Esophagus squamous epithelium (tissue), 5 donors: Measurements from ENCODE around the gene TRMT2A. TPM values are rescaled to one million over a fixed set of nuclear protein-coding genes. Genes with fewer than 3 reads are reported as not detected.

Experiments used
- DNase-seq: peaks from one replicate; lab custom pipeline; 2025; lab: John Stamatoyannopoulos, UW
- H3K27ac ChIP-seq, 4 donors: fragments of 200-600 bp; sonication (generic); one replicate each; pipeline ENCODE4 v1.5.1; 2016 to 2019; ENCODE audit warnings: mild to moderate bottlenecking in 1 of 4
- H3K27me3 ChIP-seq, 4 donors: fragments of 200-600 bp; sonication (generic); 1 replicate in 3 of 4; 2 replicates in 1 of 4; pipeline versions ENCODE4 v1.5.1 to v1.6.0; 2017 to 2021; ENCODE audit warnings: antibody characterized with exemption in 1 of 4
- H3K36me3 ChIP-seq, 3 donors: fragments of 200-600 bp; sonication (generic); one replicate each; pipeline ENCODE4 v1.5.1; 2016 to 2019
- H3K4me1 ChIP-seq, 3 donors: fragments of 200-600 bp; sonication (generic); one replicate each; pipeline ENCODE4 v1.5.1; 2017 to 2019
- H3K4me3 ChIP-seq, 4 donors: fragments of 200-600 bp; sonication (generic); 1 replicate in 3 of 4; 2 replicates in 1 of 4; pipeline ENCODE4 v1.5.1; 2016 to 2019; ENCODE audit warnings: mild to moderate bottlenecking in 2 of 4, moderate library complexity in 1 of 4
- H3K9me3 ChIP-seq, 3 donors: fragments of 200-600 bp; sonication (generic); one replicate each; pipeline ENCODE4 v1.5.1; 2016 to 2019
- CTCF ChIP-seq, 6 experiments: fragments of 450-650 bp in 4 of 6; fragments of 200-600 bp in 2 of 6; sonication (generic) in 2 of 6; IDR thresholded peaks; one replicate each; pipeline ENCODE4 v1.5.1; 2016 to 2019; ENCODE audit warnings: antibody characterized with exemption in 6 of 6, mild to moderate bottlenecking in 4 of 6, moderate library complexity in 4 of 6
- POLR2A ChIP-seq, 4 donors: fragments of 450-650 bp; IDR thresholded peaks; one replicate each; pipeline ENCODE4 v1.6.1; 2017; ENCODE audit warnings: antibody characterized with exemption in 4 of 4, mild to moderate bottlenecking in 4 of 4, moderate library complexity in 3 of 4
- WGBS, 2 donors: methylation state at CpG; one replicate each; pipeline ENCODE4 v1.1.5; 2018; 5-methylcytosine and 5-hydroxymethylcytosine counted together
- intact Hi-C: fragments of 100-400 bp; cut with DNase I; formaldehyde crosslinking; loops from one replicate; pipeline ENCODE4 v1.15.0; 2022
- total RNA-seq, 4 donors: library from RNA; depleted of rRNA; stranded (reverse); fragments of >200 nt; gene quantifications; one replicate each; pipeline ENCODE4 v1.1.0, GENCODE V29; 2016
- donor health status: DM: yes; HTN: yes; CAD: no.

The TRMT2A gene
- total RNA-seq, 4 donors from 2014 or later, result 30.9 to 58.6 (median 41.3) TPM

DNA sequence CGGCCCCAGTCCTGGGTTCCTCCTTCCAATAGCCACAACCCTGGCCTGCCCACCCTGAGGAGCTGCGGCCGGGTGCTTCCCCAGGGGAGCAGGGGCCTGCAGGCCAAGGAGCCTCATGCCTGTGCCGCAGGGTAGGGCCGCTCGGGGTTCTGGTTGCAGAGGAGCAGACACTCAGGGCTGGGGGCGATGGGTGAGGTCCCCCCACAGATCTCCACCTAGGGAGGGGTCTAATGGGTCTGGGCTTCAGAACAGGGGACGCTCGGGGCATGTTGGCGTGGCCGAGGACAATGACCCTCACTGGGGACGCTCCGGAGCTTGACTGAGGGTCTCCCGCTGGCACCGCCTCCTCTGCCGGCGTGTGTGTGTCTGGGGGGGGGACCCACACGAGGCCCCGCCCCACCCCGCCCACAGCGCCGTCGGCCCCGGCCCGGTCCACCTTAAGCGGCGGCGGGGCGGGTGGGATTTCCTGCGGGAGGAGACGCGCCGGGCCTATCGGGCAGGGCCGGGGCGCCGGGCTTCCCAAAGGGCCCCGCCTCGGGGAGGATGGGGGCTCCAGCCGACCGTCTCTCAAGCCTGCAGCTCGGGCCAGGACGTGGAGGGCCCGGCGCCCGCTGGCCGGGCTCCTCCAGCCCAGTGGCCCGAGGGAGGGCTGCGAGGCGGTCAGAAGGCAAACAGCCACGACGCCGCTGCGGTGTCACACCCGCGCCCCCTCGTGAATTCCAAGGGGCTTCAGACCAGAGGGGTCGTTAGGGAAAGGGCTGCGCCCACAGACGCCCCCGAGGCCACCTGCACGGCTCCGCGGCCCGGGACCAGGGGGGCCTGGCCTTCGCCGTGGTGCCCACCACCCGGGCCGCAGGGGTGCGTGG lies 13.9 kb upstream of the TRMT2A start:
- 40% methylated on average over 1 of the region's 70 CpGs; no CpG with 5 or more reads in 1 of the 2 donors for WGBS, 2 donors
- TF ChIP-seq CTCF (IDR thresholded peaks at IDR 0.05) (no peak), POLR2A (IDR thresholded peaks at IDR 0.05) (peak in 1 of 4 donors; percentile 21)
- DNase-seq, result peak; percentile 31
- H3K9me3 ChIP-seq, result no peaks in the 10 kb centered on the region
- H3K4me1 ChIP-seq, result peaks cover 23 to 51% (median 42%) of the 10 kb centered on the region in 3 donors
- peaks cover 0 to 20% (median 5%) of the 10 kb centered on the region in 3 donors for H3K36me3 ChIP-seq
- intact Hi-C loops, result no loop called here
- no peaks in the 10 kb centered on the region for H3K27me3 ChIP-seq
- H3K27ac ChIP-seq, result peak overlapping the region; percentile 88 to 98 (median 94)
- H3K4me3 ChIP-seq, result peak overlapping the region; percentile 69 to 100 (median 90)

DNA sequence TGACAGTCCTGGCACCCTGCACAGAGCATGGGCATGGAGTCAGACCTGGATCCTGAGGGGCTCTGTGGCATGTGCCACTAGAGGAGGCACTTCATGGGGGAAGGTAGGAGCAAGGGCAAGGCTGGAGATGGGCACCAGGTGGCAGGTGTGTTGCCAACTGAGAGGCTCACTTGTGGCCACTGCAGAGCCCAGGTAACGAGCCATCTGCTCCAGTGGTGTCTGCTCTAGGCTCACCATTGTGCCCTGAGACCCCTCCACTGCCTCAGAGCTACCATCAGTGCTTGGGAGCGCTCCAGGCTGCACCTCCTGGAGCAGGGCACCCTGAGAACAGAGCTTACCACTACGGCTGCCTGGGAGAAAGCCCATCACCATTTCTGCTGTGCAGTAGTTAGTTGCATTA lies 13.3 kb upstream of the TRMT2A start:
- intact Hi-C loops, result no loop called here
- no peak for DNase-seq
- WGBS, 2 donors, result 60 to 83% methylated on average over 1 to 2 of the region's 3 CpGs
- Histone ChIP-seq H3K4me3 (peak overlapping the region in 1 of 4 donors; percentile 98), H3K27ac (peak overlapping the region in 3 of 4 donors; percentile 89 to 98 (median 98)), H3K9me3 (no peaks in the 10 kb centered on the region), H3K27me3 (no peaks in the 10 kb centered on the region), H3K36me3 (peaks cover 6 to 26% (median 12%) of the 10 kb centered on the region in 3 donors), H3K4me1 (peaks cover 23 to 45% (median 35%) of the 10 kb centered on the region in 3 donors)
- peak in 1 of 6 experiments; percentile 12 for TF ChIP-seq CTCF (IDR thresholded peaks at IDR 0.05)
- no peak for TF ChIP-seq POLR2A (IDR thresholded peaks at IDR 0.05)

- H3K27me3 ChIP-seq, result no peaks in the 10 kb centered on the region
- peaks cover 23 to 38% (median 29%) of the 10 kb centered on the region in 3 donors for H3K4me1 ChIP-seq
- intact Hi-C loops, result no loop called here
- no peak for TF ChIP-seq CTCF (IDR thresholded peaks at IDR 0.05)
- TF ChIP-seq POLR2A (IDR thresholded peaks at IDR 0.05), result no peak
- H3K36me3 ChIP-seq, result peaks cover 10 to 33% (median 14%) of the 10 kb centered on the region in 3 donors
- WGBS, 2 donors, result 50 to 100% methylated on average over 1 of the region's 3 CpGs
- no peak overlapping the region for H3K27ac ChIP-seq
- no peak overlapping the region for H3K4me3 ChIP-seq
- no peak for DNase-seq
- H3K9me3 ChIP-seq, result no peaks in the 10 kb centered on the region
Observed at GRCh38 chr22:20129747-20130014, 12.7 kb upstream of the TRMT2A start.

GRCh38 chr22:20128902-20129746 lies 12.1 kb upstream of the TRMT2A start:
- Histone ChIP-seq H3K36me3 (peaks cover 10 to 38% (median 14%) of the 10 kb centered on the region in 3 donors), H3K4me3 (no peak overlapping the region), H3K9me3 (no peaks in the 10 kb centered on the region), H3K27ac (no peak overlapping the region), H3K27me3 (no peaks in the 10 kb centered on the region), H3K4me1 (peaks cover 21 to 33% (median 23%) of the 10 kb centered on the region in 3 donors)
- TF ChIP-seq CTCF (IDR thresholded peaks at IDR 0.05) (peak in 5 of 6 experiments; percentile 18 to 61 (median 29)), POLR2A (IDR thresholded peaks at IDR 0.05) (no peak)
- DNase-seq, result no peak
- intact Hi-C loops, result no loop called here
- WGBS, 2 donors, result 26 to 29% methylated on average over 7 to 12 of the region's 18 CpGs

DNA sequence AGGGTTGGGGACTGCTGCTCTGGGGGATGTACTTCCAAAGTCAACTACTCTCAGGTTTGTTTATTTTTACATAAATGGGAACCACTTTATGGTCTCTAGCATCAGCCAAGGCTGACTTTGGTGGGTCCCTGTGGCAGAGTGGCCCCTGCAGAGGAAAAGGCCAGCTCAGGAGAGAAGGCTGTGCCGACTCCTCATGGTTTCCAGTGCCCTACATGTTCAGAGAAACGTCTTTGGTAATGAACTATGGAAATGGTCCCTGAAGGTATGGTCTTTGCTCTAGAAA lies 11.5 kb upstream of the TRMT2A start:
- Histone ChIP-seq H3K36me3 (peaks cover 10 to 44% (median 14%) of the 10 kb centered on the region in 3 donors), H3K27ac (no peak overlapping the region), H3K9me3 (no peaks in the 10 kb centered on the region), H3K27me3 (no peaks in the 10 kb centered on the region), H3K4me1 (peaks cover 17 to 27% (median 18%) of the 10 kb centered on the region in 3 donors), H3K4me3 (no peak overlapping the region)
- DNase-seq, result no peak
- intact Hi-C loops, result no loop called here
- 60 to 64% methylated on average over 1 to 2 of the region's 2 CpGs for WGBS, 2 donors
- TF ChIP-seq CTCF (IDR thresholded peaks at IDR 0.05), result no peak
- TF ChIP-seq POLR2A (IDR thresholded peaks at IDR 0.05), result no peak
